NCI-H1436 treated with DMSO at 0.1 percent for 48 hours (cell line): ENCODE measurements around the gene SMAD3.

Experiments used
- DNase-seq: peaks from one replicate; lab custom pipeline; 2025; lab: John Stamatoyannopoulos, UW

Gene SMAD3

DNA sequence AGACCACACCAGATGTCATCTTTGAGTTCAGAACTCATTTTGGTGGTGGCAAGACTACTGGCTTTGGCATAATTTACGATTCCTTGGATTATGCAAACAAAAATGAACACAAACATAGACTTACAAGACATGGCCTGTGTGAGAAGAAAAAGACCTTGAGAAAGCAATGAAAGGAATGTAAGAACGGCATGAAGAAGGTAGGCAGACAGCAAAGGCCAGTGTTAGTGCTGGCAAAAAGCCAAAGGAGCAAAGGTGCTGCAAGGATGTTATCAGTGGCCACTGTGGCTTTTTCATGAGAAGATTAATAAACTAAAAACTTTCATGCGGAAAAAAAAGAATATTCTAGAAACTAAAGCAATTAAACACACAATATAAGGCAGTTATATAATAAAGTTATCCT is 167.2 kb downstream of the SMAD3 start:
- no peak for DNase-seq

DNA sequence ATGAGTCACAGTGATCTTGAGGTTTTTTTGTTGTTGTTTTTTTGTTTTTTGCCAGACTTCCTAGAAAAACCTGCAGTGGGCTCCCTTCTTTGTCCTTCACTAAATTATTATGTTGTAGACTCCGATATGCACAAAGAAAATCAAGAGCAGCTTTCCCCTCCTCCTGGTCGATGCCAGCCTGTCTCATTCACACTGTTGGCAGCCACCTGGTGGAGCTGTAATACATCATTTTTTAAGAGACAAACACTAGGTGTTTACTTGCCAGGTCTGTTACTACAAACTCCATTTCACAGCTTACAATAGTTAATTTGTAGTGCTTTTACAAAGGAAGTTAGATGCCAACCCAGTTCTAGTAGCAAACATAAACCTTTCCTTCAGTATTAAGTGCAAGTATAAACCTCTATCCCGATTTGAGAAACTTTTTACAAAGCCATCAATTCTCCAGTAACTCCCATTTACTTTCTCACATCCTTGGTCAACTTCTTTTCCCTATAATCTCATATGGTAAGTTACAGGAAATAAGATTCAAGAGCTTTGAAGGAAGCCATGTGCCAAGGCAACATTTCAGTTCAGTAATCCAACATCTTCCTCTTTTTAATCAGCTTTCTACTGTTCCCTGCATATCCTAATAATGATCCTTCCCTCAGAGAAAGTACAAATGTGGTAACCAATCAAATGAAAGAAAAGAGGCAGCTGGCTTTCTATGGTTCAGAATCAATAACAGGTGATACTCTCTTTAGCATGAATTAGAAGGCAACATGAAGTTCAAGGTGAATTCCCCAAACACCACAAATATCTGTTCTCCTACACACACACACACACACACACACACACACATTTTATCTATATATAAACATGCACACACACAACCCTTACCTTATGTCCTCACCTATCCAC is 175.1 kb downstream of the SMAD3 start:
- DNase-seq = no peak

DNA sequence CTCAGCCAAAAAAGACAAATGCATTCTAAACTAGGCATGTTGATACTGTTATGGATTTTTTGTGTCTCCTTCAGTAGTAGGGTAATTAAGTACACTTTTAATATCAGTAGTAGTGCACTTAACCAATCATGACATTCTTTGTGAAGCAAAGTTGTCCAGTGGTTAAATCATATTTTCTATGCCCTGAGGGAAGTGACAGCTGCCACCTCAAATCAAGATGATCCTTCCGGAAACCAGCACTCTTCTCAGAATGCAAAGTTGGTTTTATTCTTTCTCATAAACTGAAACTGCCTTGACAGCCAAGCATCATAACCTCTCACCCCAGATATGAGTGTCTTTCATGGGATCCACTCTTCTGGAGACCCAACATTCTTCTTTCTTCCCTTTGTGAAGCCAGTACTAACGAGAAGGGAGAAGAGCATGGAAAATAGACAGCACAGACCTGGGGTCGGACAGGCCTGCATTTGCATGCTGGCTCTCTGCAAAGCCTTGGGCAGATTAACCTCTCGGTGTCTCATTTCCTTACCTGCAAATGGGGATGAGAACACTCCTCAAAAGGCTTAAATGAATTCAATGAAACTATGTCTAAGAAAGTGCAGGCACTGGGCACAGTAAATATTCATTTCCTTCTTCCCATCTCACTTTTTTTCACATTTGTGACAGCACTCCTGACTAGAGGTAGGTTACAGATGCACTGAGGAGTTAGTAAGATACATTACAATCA is 175.9 kb downstream of the SMAD3 start:
- no peak for DNase-seq

GRCh38 chr15:67242708-67243111 is 177.3 kb downstream of the SMAD3 start:
- no peak for DNase-seq
